HepG2 (cell line): ENCODE results near the gene DOK4. TPM values are rescaled to one million over a fixed set of nuclear protein-coding genes. Genes with fewer than 3 reads are reported as not detected.
A peak's percentile ranks its signal among the peaks of the same experiment; 100 is the strongest.

Experiments used
- ARID4A ChIP-seq: sonication (generic); formaldehyde crosslinking; IDR thresholded peaks from 2 replicates; pipeline ENCODE4 v1.5.0; 2020; ENCODE audit warnings: mild to moderate bottlenecking, missing genetic modification reagents, borderline replicate concordance
- BCLAF1 ChIP-seq: fragments of 450-650 bp; IDR thresholded peaks from 2 replicates; pipeline ENCODE4 v1.6.1; 2017; ENCODE audit warnings: mild to moderate bottlenecking
- HES4 ChIP-seq: sonication (generic); formaldehyde crosslinking; IDR thresholded peaks from 2 replicates; pipeline ENCODE4 v1.9.0; 2021; ENCODE audit warnings: mild to moderate bottlenecking, missing genetic modification reagents, borderline replicate concordance
- HOXD1 ChIP-seq: sonication (generic); formaldehyde crosslinking; IDR thresholded peaks from 2 replicates; pipeline ENCODE4 v1.5.0; 2020; ENCODE audit warnings: missing genetic modification reagents
- ISX ChIP-seq: sonication (generic); formaldehyde crosslinking; conservative IDR thresholded peaks from 2 replicates; pipeline ENCODE4 v1.5.0; 2020; ENCODE audit warnings: missing genetic modification reagents
- KLF6 ChIP-seq: IDR thresholded peaks from 2 replicates; pipeline ENCODE4 v1.8.0; 2016; ENCODE audit warnings: missing biosample characterization, missing genetic modification reagents
- MZF1 ChIP-seq: sonication (generic); formaldehyde crosslinking; IDR thresholded peaks from 2 replicates; pipeline ENCODE4 v1.8.1; 2023; ENCODE audit warnings: mild to moderate bottlenecking, missing genetic modification reagents, borderline replicate concordance
- RARG ChIP-seq: sonication (generic); formaldehyde crosslinking; IDR thresholded peaks from 2 replicates; pipeline ENCODE4 v1.4.0; 2020; ENCODE audit warnings: low read depth, mild to moderate bottlenecking, missing genetic modification reagents
- SATB2 ChIP-seq: sonication (generic); formaldehyde crosslinking; IDR thresholded peaks from 2 replicates; pipeline ENCODE4 v1.5.0; 2020; ENCODE audit warnings: missing genetic modification reagents
- SRSF1 ChIP-seq: fragments of 200-400 bp; formaldehyde crosslinking; optimal IDR thresholded peaks from 2 replicates; pipeline ENCODE3; 2017; ENCODE audit warnings: mild to moderate bottlenecking, low read depth, low read length, moderate library complexity
- ZNF180 ChIP-seq: sonication (generic); formaldehyde crosslinking; IDR thresholded peaks from 2 replicates; pipeline ENCODE4 v1.4.0; 2020; ENCODE audit warnings: low read depth, missing genetic modification reagents, borderline replicate concordance
- ZNF225 ChIP-seq: sonication (generic); formaldehyde crosslinking; IDR thresholded peaks from 2 replicates; pipeline ENCODE4 v1.4.0; 2020; ENCODE audit warnings: mild to moderate bottlenecking, missing genetic modification reagents
- ZNF333 ChIP-seq: sonication (generic); formaldehyde crosslinking; IDR thresholded peaks from 2 replicates; pipeline ENCODE4 v1.4.0; 2020; ENCODE audit warnings: mild to moderate bottlenecking, missing genetic modification reagents, borderline replicate concordance
- ZNF563 ChIP-seq: sonication (generic); formaldehyde crosslinking; IDR thresholded peaks from 2 replicates; pipeline ENCODE4 v1.8.0; 2022; ENCODE audit warnings: mild to moderate bottlenecking, moderate library complexity, missing genetic modification reagents
- ZNF747 ChIP-seq: sonication (generic); formaldehyde crosslinking; IDR thresholded peaks from 2 replicates; pipeline ENCODE4 v1.8.1; 2023; ENCODE audit warnings: missing genetic modification reagents, mild to moderate bottlenecking, borderline replicate concordance
- ZSCAN12 ChIP-seq: sonication (generic); formaldehyde crosslinking; IDR thresholded peaks from 2 replicates; pipeline ENCODE4 v1.9.0; 2021; ENCODE audit warnings: mild to moderate bottlenecking, missing genetic modification reagents
- ZSCAN31 ChIP-seq: sonication (generic); formaldehyde crosslinking; IDR thresholded peaks from 2 replicates; pipeline ENCODE4 v1.5.0; 2020; ENCODE audit warnings: low read depth, mild to moderate bottlenecking, missing genetic modification reagents
- polyA plus RNA-seq, 8 experiments: library from polyadenylated mRNA; depleted of rRNA in 3 of 8; stranded (reverse) in 7 of 8; unstranded in 1 of 8; fragments of >200 nt; fragmentation: Illumina TruSeq in 4 of 8; extraction: Trizol in 4 of 8; gene quantifications; 2 replicates each; pipeline versions ENCODE4 v1.2.1 to v1.2.3, GENCODE V29; 2011 to 2016; ENCODE audit warnings: low read depth in 4 of 8, missing spikeins in 1 of 8, mixed read lengths in 1 of 8; ENCODE audit not compliant: insufficient read depth in 1 of 8
- total RNA-seq, 5 experiments: library from RNA; depleted of rRNA; stranded (reverse); fragments of >200 nt; fragmentation: Illumina TruSeq; extraction: Trizol; gene quantifications; 2 replicates each; pipeline ENCODE4 v1.2.3, GENCODE V29; 2016; ENCODE audit warnings: low read depth in 1 of 5
- TF ChIP-seq, protein P1 (sequence below): sonication (generic); formaldehyde crosslinking; IDR thresholded peaks from 2 replicates; pipeline ENCODE4 v1.5.1; 2020; ENCODE audit warnings: mild to moderate bottlenecking, missing genetic modification reagents

DOK4 gene
- total and polyA plus RNA-seq, 2 of the 13 experiments (the other 11 are each of a cell fraction or from before 2014, with no cell fraction given): 52.7 to 70.0 TPM

GRCh38 chr16:57485916-57486857, at the start of gene DOK4 (continued):
- no peak for TF ChIP-seq ZNF747 (CRISPR knock-in tag)
- TF ChIP-seq, protein P1, sequence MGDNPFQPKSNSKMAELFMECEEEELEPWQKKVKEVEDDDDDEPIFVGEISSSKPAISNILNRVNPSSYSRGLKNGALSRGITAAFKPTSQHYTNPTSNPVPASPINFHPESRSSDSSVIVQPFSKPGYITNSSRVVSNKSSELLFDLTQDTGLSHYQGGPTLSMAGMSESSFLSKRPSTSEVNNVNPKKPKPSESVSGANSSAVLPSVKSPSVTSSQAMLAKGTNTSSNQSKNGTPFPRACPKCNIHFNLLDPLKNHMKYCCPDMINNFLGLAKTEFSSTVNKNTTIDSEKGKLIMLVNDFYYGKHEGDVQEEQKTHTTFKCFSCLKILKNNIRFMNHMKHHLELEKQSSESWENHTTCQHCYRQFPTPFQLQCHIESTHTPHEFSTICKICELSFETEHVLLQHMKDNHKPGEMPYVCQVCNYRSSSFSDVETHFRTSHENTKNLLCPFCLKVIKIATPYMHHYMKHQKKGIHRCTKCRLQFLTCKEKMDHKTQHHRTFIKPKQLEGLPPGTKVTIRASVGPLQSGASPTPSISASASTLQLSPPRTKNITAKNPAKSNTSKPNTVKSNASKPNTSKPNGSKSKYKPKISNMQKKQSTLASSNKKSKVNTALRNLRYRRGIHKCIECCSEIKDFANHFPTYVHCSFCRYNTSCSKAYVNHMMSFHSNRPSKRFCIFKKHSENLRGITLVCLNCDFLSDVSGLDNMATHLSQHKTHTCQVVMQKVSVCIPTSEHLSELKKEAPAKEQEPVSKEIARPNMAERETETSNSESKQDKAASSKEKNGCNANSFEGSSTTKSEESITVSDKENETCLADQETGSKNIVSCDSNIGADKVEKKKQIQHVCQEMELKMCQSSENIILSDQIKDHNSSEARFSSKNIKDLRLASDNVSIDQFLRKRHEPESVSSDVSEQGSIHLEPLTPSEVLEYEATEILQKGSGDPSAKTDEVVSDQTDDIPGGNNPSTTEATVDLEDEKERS: 0 out of 2 replicates have a peak, but pooled peaks have one; percentile 34
- peak; percentile 50 for TF ChIP-seq ARID4A
- no peak for TF ChIP-seq BCLAF1
- peak; percentile 50; the same call in 1 of the 2 replicates for TF ChIP-seq ZNF563 (CRISPR knock-in tag)
- TF ChIP-seq MZF1 (CRISPR knock-in tag): 0 out of 2 replicates have a peak, but pooled peaks have one; percentile 55
- 0 out of 2 replicates have a peak, but pooled peaks have one; percentile 28 for TF ChIP-seq KLF6
- TF ChIP-seq ZSCAN31: peak; percentile 62; the same call in 1 of the 2 replicates
- peak; percentile 28; the same call in 1 of the 2 replicates for TF ChIP-seq RARG (CRISPR knock-in tag)
- TF ChIP-seq SATB2 (CRISPR knock-in tag): no peak
- TF ChIP-seq HES4: peak; percentile 61; the same call in 1 of the 2 replicates
- TF ChIP-seq SRSF1: peak; percentile 68
- peak; percentile 39; the same call in 1 of the 2 replicates for TF ChIP-seq ZSCAN12
- no peak for TF ChIP-seq ISX (CRISPR knock-in tag)
- 0 out of 2 replicates have a peak, but pooled peaks have one; percentile 28 for TF ChIP-seq ZNF333 (CRISPR knock-in tag)
- TF ChIP-seq ZNF180 (CRISPR knock-in tag): no peak
- no peak for TF ChIP-seq HOXD1 (CRISPR knock-in tag)
- no peak for TF ChIP-seq ZNF225 (CRISPR knock-in tag)
